MM.1S (cell line): Measurements from ENCODE around the gene KLHL28.

Experiments used
- CTCF ChIP-seq: fragments of 300-600 bp; sonication (generic); IDR thresholded peaks from 2 replicates; pipeline ENCODE4 v1.5.1; 2016; ENCODE audit warnings: antibody characterized with exemption, low read length, mixed read lengths
- EZH2 ChIP-seq: fragments of 300-600 bp; sonication (generic); optimal IDR thresholded peaks from 2 replicates; pipeline ENCODE3; 2017; ENCODE audit warnings: low read depth, mild to moderate bottlenecking, antibody characterized with exemption, low read length, mixed read lengths
- EZH2phosphoT487 ChIP-seq: fragments of 300-600 bp; sonication (generic); IDR thresholded peaks from 2 replicates; pipeline ENCODE4 v1.6.1; 2018; ENCODE audit warnings: antibody characterized with exemption, low read length

DNA sequence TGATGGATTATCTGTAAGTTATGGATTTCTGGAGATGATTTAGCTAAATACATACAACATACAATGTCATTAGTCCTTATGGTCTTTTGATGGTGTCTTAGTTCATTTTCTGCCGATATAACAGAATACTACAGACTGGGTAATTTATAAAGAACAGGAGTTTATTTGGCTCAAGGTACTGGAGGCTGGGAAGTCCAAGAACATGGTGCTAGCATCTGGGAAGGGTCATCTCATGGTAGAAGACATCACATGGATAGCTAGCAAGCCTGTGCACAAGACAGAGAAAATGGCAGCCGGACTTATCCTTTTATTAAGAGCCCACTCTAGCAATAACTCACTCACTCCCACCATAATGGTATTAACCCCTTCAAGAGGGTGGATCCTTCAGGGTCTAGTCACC is 24.2 kb downstream of the KLHL28 start:
- TF ChIP-seq CTCF (no peak), EZH2phosphoT487 (no peak), EZH2 (no peak)
